GM13976 (cell line): Measurements from ENCODE around the gene IRF3.

Experiments
- DNase-seq: peaks from one replicate; pipeline ENCODE4 v3.0.0; 2012; ENCODE audit warnings: low spot score
- CTCF ChIP-seq: IDR thresholded peaks from 2 replicates; pipeline ENCODE4 v1.5.1; 2012; ENCODE audit warnings: borderline replicate concordance, mild to moderate bottlenecking; ENCODE audit not compliant: insufficient read depth; ENCODE audit errors: extremely low read depth, missing control alignments, control extremely low read depth
- in situ Hi-C: fragments of 300-500 bp; cut with MboI; formaldehyde crosslinking; loops from one replicate; pipeline ENCODE4 v1.12.0; 2022; ENCODE audit warnings: low sequenced_read_pairs, mixed read lengths, inconsistent platforms; ENCODE audit not compliant: unreplicated experiment

Gene IRF3

GRCh38 chr19:49684251-49684982 lies 18.8 kb upstream of the IRF3 start:
- in situ Hi-C loops = no loop called here
- peak; percentile 30 for TF ChIP-seq CTCF
- peak; percentile 64 for DNase-seq

- in situ Hi-C loops = no loop called here
- no peak for TF ChIP-seq CTCF
- DNase-seq = no peak
These were observed 18.2 kb upstream of the IRF3 start for GRCh38 chr19:49683814-49684250.

GRCh38 chr19:49682274-49682673 lies 16.6 kb upstream of the IRF3 start:
- in situ Hi-C loops = no loop called here
- TF ChIP-seq CTCF = no peak
- DNase-seq = no peak

GRCh38 chr19:49681830-49682229 lies 16.2 kb upstream of the IRF3 start:
- no peak for DNase-seq
- in situ Hi-C loops = no loop called here
- TF ChIP-seq CTCF = no peak

DNA sequence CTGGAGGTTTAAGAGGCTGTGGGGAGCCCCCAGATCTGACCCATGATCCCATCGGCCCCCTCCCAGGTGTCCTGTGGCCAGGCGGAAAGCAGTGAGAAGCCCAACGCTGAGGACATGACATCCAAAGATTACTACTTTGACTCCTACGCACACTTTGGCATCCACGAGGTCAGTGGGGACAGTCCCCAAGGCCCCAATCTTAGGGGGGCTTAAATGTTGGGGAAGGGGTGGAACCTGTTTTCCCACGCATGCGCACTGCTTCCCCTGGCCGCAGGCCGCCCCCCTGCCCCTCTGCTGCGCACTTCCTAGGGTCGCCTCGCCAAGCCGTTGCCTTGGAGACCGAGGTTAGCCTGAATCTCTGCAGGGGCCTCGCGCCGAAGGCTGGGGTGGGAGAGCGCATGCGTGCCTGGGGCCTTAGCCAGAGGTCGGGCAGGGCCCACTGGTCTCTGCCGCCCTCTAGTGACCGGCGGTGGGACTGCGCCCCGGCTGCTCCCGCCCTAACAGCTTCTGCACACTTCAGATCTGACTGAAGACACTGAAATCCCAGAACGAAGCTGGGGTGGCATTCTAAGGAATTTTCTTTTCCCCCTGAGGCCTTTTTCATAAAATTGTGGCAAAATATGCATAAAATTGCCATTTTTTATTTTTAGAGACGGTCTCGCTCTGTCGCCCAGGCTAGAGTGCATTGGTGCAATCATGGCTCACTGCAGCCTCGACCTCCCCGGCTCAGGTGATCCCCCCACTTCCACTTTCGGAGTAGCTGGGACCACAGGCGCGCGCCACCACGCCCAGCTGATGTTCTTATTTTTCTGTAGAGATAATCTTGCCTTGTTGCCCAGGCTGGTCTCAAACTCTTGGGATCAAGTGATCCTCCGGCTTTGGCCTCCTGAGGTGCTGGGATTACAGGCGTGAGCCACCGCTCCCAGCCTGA lies 15.0 kb upstream of the IRF3 start:
- DNase-seq = peak; percentile 95
- in situ Hi-C loops = no loop called here
- TF ChIP-seq CTCF = peak; percentile 99

DNA sequence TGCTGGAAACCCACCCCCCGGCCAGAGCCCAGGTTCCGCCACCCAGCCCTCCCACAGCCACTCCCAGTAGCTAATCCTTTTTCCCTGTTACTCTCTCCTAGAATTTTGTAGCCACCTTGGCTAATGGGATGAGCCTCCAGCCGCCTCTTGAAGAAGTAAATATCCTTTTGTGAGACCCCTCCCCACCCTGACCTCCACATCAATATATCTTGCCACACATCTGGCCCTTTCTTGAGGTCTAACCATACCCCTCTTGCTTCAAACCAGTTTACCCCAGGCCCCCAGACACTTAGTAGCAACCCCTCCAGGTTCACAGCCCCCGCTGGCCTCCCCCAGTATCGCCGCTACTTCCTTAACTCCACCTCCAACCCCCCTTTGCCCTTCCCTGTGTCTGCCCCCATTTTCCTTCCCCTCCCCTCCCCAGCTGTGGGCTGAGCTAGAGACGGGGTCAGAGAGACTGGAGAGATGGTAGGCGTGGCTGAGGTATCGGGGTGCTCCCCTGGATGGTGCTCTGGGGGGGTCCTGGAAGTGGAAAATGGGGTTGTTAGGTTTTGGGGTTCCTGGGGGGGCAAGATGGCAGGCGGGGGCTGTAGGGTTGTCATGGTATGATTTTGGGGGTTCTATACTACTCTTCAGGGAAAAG lies 14.2 kb upstream of the IRF3 start:
- TF ChIP-seq CTCF = no peak
- in situ Hi-C loops = no loop called here
- DNase-seq = no peak
